ENCODE measurements around the gene NDUFS6. TPM values are rescaled to one million over a fixed set of nuclear protein-coding genes. Genes with fewer than 3 reads are reported as not detected.

Gene NDUFS6
- polyA plus RNA-seq, 1 donor from 2014 or later: 72.0 TPM

- H3K79me2 ChIP-seq (replicated peaks; ENCODE audit: insufficient read depth, low read length): no peaks in the 10 kb centered on the region
- peaks cover 6% of the 10 kb centered on the region for H3K36me3 ChIP-seq (ENCODE audit: insufficient read depth, low read length)
- no peak for TF ChIP-seq POLR2AphosphoS5 (IDR thresholded peaks at IDR 0.05)
- no peak for TF ChIP-seq SMC3 (conservative IDR thresholded peaks at IDR 0.05; ENCODE audit: poor library complexity)
- no peak for TF ChIP-seq TAF1 (IDR thresholded peaks at IDR 0.05; ENCODE audit: low read depth)
- TF ChIP-seq EP300 (conservative IDR thresholded peaks at IDR 0.05; ENCODE audit: poor library complexity, severe bottlenecking): no peak
- TF ChIP-seq CTCF (IDR thresholded peaks at IDR 0.05; ENCODE audit: poor library complexity, severe bottlenecking): no peak
- no peak for TF ChIP-seq RAD21 (conservative IDR thresholded peaks at IDR 0.05)
- TF ChIP-seq, protein P1, sequence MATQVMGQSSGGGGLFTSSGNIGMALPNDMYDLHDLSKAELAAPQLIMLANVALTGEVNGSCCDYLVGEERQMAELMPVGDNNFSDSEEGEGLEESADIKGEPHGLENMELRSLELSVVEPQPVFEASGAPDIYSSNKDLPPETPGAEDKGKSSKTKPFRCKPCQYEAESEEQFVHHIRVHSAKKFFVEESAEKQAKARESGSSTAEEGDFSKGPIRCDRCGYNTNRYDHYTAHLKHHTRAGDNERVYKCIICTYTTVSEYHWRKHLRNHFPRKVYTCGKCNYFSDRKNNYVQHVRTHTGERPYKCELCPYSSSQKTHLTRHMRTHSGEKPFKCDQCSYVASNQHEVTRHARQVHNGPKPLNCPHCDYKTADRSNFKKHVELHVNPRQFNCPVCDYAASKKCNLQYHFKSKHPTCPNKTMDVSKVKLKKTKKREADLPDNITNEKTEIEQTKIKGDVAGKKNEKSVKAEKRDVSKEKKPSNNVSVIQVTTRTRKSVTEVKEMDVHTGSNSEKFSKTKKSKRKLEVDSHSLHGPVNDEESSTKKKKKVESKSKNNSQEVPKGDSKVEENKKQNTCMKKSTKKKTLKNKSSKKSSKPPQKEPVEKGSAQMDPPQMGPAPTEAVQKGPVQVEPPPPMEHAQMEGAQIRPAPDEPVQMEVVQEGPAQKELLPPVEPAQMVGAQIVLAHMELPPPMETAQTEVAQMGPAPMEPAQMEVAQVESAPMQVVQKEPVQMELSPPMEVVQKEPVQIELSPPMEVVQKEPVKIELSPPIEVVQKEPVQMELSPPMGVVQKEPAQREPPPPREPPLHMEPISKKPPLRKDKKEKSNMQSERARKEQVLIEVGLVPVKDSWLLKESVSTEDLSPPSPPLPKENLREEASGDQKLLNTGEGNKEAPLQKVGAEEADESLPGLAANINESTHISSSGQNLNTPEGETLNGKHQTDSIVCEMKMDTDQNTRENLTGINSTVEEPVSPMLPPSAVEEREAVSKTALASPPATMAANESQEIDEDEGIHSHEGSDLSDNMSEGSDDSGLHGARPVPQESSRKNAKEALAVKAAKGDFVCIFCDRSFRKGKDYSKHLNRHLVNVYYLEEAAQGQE (IDR thresholded peaks at IDR 0.05; ENCODE audit: borderline replicate concordance): no peak
- TF ChIP-seq EZH2 (IDR thresholded peaks at IDR 0.05; ENCODE audit: borderline replicate concordance, insufficient read depth, low read length, poor library complexity, severe bottlenecking): no peak
- no peak for TF ChIP-seq MXI1 (conservative IDR thresholded peaks at IDR 0.05; ENCODE audit: poor library complexity, severe bottlenecking)
- no peaks in the 10 kb centered on the region for H3F3A ChIP-seq (ENCODE audit: insufficient read depth, low read length, poor library complexity, severe bottlenecking)
- no peak overlapping the region for H3K27ac ChIP-seq (ENCODE audit: low read length)
- H3K4me3 ChIP-seq (ENCODE audit: low read length): no peak overlapping the region
- no peak overlapping the region for H3K4me2 ChIP-seq (ENCODE audit: low read length)
- no peaks in the 10 kb centered on the region for H3K9me3 ChIP-seq (ENCODE audit: low read length)
- no peaks in the 10 kb centered on the region for H4K20me1 ChIP-seq (ENCODE audit: insufficient read depth)
- no peaks in the 10 kb centered on the region for H3K9me2 ChIP-seq (ENCODE audit: insufficient read depth, low read length)
- no peak overlapping the region for H2AFZ ChIP-seq (ENCODE audit: low read depth, low read length)
- no peaks in the 10 kb centered on the region for H3K27me3 ChIP-seq (ENCODE audit: insufficient read depth, low read depth, low read length)
- H3K9ac ChIP-seq (ENCODE audit: low read length): no peak overlapping the region
Observed at GRCh38 chr5:1810581-1811101, 9.4 kb downstream of the NDUFS6 start.

DNA sequence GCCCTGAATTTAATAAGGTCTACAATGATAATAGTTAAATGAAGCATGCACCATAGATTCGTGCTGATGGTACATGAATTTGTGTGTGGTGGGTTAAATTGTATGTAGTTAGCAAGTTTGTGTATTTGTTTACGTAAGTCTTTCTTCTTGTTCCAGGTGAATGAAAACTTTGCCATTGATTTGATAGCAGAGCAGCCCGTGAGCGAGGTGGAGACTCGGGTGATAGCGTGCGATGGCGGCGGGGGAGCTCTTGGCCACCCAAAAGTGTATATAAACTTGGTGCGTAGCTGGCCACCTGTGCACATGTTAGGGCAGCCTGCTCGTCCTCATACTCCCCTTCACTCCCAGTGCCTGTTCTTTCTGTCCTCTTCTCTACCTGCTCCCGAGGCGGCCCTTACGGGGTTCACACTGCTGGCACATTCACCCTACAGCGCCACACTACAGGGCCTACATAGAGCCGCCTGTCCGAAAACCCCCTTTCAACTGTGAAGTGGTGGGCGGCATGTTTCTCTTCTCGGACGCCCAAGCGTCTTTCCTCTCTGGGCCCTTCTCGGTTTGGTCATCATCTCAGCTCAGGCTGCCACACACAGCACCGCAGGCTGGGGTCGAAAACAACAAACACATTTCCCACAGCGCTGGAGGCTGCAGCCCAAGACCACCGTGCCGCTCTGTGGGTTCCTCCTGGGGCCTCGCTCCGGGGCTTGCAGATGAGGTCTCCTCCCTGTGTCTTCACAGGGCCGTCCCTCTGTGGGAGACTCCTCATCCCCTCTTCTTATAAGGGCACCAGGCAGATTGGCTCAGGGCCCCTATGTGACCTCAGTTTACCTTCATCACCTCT is 13.2 kb downstream of the NDUFS6 start:
- H3K4me3 ChIP-seq (ENCODE audit: low read length): no peak overlapping the region
- H3K9me2 ChIP-seq (ENCODE audit: insufficient read depth, low read length): no peaks in the 10 kb centered on the region
- H3K27ac ChIP-seq (ENCODE audit: low read length): no peak overlapping the region
- H3F3A ChIP-seq (ENCODE audit: insufficient read depth, low read length, poor library complexity, severe bottlenecking): no peaks in the 10 kb centered on the region
- peaks cover 6% of the 10 kb centered on the region for H3K36me3 ChIP-seq (ENCODE audit: insufficient read depth, low read length)
- no peaks in the 10 kb centered on the region for H4K20me1 ChIP-seq (ENCODE audit: insufficient read depth)
- no peak for TF ChIP-seq POLR2AphosphoS5 (IDR thresholded peaks at IDR 0.05)
- no peak for TF ChIP-seq EP300 (conservative IDR thresholded peaks at IDR 0.05; ENCODE audit: poor library complexity, severe bottlenecking)
- no peaks in the 10 kb centered on the region for H3K27me3 ChIP-seq (ENCODE audit: insufficient read depth, low read depth, low read length)
- H2AFZ ChIP-seq (ENCODE audit: low read depth, low read length): no peak overlapping the region
- no peak overlapping the region for H3K9ac ChIP-seq (ENCODE audit: low read length)
- no peaks in the 10 kb centered on the region for H3K9me3 ChIP-seq (ENCODE audit: low read length)
- H3K4me2 ChIP-seq (ENCODE audit: low read length): no peak overlapping the region
- no peaks in the 10 kb centered on the region for H3K79me2 ChIP-seq (replicated peaks; ENCODE audit: insufficient read depth, low read length)

Data from neural cell (in vitro differentiated cells).